Activated CD4-positive, alpha-beta T cell treated with anti-CD3 and anti-CD28 coated beads for 4 hours (primary cell): Measurements from ENCODE around the gene ZNF524.

Experiments used
- DNase-seq, 2 donors: peaks; one replicate each; pipeline ENCODE4 v3.0.0-alpha.2; 2020

ZNF524 gene

DNA sequence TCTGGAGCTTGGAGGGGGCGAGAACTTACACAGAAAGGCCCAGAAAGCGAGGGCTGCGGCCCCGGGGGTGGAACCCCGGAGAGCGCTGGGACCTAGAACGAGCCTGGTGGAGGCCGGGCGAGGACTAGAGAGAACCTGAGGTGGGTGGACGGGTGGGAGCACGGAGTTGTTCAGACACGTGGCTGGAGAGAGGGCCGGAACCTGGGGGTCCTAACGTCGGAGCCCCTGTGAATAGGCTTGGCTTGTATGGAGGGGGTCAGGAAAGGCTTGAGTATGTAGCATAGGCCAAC, 43.7 kb downstream of the ZNF524 start:
- no peak for DNase-seq

DNA sequence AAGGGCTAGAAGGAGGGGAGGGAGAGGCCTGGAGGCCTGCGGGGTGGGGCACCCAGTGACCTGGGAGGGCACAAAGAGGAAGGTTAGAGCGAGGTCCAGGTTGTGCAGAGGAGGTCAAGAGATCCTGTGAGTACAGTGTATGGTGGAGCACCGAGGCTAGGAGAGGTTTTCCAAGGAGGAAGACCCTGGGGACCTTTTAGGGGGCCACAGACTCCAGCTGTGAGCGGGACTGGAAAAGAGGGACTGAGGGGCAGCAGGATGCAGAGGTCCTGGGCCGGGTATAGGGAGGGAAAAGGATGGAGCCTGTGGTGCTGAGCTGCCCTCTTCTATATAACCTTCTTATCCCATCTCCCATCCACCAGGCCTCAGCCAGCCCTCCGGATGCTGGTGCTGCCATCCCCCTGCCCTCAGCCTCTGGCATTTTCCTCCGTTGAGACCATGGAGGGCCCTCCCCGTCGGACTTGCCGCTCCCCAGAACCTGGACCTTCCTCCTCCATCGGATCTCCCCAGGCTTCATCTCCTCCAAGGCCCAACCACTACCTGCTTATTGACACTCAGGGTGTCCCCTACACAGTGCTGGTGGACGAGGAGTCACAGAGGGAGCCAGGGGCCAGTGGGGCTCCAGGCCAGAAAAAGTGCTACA, 44.2 kb downstream of the ZNF524 start:
- no peak for DNase-seq

DNA sequence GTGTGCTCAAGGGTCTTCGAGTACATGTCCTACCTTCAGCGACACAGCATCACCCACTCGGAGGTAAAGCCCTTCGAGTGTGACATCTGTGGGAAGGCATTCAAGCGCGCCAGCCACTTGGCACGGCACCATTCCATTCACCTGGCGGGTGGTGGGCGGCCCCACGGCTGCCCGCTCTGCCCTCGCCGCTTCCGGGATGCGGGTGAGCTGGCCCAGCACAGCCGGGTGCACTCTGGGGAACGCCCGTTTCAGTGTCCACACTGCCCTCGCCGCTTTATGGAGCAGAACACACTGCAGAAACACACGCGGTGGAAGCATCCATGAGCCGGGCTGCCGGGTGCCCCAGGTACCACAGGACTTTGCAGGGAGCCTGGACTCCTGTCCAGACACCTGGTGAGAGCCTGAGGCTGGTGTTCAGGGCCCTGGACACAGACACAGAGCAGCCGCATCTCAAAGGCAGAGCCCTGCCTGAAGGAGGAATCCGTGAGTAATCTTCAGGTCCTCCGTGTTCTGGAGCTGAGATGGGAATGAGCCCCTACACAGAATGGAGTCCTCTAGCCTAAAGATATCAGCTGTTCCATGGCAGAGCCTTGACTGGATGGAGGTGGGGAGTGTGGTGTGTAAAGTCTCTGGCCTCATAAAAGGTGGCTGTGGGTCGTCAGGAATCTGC, 44.9 kb downstream of the ZNF524 start:
- DNase-seq = no peak

DNA sequence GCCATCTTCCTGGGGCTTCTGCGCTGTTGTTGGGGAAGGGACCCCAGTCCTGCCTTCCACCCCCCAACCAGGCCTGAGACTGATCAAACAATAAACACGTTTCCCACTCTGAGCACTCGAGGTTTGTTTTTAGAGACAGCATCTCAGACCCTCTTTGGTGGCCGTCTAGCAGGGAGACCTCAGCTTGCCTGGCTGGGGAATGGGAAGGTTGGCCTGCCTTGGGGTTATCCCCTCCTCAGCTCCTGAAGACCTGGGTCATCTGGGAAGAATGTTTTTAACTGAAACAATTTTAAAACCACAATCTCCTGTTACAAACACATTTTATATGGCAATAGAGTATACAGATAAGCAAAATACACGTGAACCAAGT, 45.4 kb downstream of the ZNF524 start:
- no peak for DNase-seq

DNA sequence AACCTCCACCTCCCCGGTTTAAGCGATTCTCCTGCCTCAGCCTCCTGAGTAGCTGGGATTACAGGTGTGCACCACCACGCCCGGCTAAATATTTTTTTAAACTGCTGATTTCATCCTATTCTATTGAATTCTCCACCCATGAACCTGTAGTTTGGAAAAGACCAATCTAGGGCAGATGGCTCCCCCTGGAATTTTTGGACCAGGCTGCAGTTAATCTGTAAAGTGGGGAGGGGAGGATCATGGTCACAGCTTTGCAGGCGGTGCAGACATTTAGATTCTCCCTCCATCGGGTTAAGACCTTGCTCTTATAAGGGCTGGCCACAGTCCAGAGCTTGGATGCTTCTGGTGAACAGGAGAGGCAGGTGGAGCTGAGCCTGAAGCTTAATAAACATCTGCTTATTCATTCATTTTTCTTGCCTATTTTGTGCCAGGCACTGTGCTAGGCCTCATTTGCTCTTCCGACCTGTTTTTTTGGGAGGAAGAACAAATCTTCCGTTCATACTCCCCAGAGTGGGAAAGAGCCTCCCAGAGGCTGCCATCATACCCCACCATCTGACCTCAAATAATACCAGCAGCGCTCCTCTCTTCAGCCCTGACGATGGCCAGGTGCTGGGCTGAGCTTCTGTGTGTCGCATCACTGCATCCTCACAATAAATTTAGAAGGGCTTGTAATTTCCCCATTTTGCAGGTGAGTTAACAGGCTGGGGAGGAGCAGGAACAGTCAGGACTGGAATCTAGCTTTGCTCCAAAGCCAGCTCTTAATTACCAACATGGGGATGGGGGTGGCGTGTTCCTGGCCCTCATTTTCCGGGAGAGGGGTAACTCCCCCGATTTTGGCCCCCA, 47.0 kb downstream of the ZNF524 start:
- no peak for DNase-seq

DNA sequence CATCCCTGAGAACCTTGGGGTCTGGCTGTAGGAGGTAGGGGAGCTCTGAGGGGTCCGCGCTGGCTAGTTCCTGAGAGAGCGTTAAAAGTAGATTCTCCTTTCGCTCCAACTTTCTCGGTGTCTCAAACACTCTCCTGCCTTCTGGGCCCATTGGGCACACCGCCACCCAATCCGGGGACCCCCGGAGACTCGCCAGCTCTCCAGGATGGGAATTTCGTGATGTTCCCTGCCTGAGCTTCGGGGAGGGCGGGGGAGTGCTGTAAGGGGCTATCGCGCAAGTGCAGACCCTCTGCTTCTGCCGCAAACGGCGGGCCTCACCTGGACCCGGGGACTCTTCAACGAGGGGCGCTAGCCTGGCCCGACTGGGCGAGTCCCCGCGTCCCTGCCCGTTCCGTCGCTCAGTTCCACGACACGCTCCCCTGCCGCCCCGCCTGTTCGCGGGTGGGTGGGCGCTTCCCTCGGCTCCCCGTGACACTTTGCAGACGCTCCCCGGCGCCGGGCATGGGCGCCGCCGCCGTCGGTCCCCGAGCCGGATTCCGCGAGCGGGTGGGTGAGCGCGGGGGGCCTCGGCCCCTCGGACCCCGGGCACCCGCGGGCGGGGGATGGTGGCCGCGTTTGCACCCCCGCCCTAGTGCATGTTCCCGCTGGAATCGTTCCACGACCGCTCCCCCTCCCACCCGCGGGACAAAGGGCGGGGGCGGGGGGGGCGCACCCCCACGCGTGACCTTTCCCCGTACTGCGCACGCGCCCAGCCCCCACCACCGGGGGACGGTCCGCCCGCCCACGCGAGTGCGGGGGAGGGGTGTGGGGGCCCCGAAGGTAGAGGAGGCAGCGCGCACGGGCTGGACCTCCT, 47.9 kb downstream of the ZNF524 start, which contains the start of gene CCDC106:
CCDC106 (plus strand) TSS at position 481 of the 853 bp plus-strand sequence. CDS start 835 bp downstream, outside the sequence.
- peak; percentile 67 to 74 for DNase-seq

DNA sequence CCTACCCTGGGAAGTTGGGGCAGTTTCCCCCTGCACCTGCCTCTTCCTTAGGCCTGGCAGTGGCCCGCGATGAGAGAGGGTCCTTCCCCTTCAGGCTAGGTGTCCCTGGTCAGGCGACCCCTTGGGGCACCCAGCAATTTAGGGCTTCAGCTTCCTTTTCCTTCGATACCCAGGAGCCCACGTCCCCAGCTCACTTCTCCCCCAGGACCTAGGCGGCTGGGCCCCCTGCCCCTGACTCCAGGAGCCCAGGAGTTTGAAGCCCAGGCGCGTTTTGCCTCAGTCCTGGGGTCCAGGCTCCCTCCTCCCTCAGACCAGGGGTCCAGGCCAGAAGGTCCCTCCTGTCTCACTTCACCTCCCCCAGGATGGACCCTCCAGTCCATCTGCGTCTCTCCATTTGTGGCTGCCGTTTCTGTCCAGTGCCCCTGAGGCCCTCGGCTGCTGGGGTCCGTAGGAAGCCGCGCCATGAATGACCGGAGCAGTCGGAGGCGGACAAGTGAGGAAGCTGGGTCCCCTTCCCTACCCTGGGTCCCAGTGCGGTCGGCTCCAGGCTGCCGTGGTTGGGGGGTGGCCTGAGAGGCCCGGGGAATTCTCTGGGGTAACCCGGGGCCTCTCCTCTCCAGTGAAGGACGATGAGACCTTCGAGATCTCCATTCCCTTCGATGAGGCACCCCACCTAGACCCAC, 48.6 kb downstream of the ZNF524 start:
- no peak for DNase-seq

DNA sequence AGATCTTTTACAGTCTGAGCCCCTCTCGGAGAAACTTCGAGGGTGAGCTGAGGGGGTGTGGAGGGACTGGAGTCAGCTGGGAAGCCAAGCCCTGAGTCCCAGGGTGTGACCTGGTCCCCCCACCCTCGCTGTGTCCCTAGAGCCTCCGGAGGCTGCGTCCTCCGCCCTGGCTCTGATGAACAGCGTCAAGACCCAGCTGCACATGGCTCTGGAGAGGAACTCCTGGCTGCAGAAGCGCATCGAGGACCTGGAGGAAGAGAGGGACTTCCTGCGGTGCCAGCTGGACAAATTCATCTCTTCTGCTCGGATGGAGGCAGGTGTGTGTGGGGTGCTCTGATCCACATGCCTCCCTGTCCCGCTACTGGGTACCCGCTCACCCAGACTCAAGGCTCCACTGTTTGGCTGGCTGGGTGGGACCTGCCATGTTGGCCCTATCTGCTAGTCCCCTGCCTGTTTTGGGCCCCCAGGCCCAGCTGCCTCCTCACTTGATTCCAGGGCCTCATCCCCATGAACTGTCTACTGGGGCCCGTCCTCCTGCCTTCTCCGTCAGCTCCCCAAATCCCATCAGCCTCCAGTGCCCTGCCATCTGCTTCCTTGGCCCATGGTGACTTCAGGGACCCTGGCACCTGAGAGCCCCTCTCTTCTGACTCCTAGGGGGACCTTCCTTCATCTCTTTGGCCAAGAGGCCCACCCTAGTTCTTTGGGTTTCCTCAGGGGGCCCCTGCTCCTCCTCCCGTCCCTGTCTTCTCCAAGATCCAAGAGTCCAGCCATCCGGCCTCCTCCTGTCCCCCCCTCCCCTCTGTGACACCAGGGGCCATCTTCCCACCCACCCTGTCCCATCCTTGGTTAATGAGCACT, 49.4 kb downstream of the ZNF524 start:
- DNase-seq = no peak

DNA sequence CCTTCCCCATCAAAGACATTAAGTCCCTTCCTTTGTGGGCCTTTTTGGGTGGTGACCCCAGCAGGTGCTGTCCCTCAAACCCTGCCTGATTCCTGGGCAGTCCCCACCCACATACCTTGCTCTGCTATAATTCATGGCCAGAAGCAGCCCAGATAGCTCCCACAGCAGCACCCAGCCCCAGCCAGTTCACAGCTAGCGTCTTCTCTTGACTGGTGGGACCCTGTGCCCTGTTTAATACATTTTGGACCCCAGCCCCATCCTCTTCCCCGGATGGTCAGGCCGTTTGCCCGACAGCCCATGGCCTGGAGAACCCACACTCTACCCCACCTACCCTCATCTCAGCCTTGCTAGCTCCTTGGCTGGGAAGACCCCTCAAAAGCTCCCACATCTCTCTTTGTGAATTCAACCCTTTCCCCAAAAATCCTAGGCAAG, 50.1 kb downstream of the ZNF524 start:
- no peak for DNase-seq

DNA sequence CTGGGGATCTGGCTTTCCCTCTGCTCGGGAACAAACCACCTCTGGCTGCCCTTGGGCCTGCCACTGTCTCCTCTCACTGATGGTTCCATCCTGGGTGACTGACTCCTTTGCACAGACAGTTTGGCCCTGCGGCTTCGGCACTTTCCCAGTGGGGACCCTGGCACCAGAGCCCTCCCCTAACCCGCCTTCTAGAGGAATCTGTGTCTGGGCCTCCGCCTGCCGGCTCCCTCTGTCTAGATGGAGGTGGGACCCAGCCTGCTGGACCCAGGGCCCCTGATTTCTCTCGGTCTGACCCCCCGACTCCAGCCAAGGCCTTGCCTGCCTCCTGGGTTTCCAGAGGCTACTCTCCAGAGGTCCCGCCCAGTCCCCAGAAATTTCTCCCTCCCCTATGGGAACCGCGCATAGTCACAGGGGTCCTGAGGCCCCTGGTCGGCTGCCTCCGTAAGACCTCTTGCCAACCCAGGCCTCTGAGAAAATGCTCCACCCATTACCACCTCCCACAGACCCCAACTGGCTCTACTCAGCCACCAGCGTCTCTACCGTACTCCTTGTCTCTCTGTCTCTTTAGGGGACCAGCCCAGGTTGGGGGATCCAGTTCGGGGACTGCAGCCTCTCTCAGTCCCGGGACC, 50.6 kb downstream of the ZNF524 start:
- DNase-seq = no peak

DNA sequence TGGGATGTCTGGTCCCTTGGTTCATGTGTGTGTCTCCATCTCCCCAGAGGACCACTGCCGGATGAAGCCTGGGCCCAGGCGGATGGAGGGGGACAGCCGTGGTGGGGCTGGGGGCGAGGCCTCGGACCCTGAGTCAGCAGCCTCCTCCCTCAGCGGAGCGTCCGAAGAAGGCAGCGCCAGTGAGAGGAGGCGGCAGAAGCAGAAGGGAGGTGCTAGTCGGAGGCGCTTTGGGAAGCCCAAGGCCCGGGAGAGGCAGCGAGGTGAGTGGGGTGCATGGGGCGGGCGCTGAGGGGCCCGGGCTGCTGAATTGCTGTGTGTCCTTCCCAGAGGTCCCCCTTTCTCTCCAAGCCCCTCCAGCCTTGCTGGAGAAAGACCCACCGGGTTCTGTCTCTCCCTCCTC, 51.1 kb downstream of the ZNF524 start:
- no peak for DNase-seq

DNA sequence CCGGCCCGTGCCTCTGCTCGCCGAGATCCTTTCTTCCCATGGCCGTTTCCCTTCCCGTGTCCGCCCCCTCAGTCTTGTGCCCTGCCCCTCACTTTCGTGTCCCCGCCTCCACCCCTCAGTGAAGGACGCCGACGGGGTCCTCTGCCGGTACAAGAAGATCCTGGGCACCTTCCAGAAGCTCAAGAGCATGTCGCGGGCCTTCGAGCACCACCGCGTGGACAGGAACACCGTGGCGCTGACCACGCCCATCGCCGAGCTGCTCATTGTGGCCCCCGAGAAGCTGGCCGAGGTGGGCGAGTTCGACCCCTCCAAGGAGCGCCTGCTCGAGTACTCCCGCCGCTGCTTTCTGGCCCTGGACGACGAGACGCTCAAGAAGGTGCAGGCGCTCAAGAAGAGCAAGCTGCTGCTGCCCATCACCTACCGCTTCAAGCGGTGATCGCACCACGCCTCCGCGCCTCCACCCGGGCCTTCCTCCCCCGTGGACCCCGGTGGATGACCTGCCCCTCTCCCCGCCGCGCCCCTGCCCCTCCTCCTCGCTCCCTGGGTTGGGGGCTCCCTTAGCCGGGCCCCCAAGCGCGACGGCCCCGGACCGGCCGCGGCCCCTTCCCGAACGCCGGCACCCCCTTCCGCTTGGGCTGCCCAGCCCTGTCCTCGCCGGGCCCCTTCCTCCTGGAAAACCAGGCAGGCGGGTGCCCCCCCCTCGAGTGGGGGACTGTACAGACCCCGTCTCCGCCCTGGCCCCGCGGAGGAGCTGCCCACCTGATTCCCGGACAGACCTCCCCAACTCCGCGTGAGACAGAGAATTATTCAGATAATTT, 52.4 kb downstream of the ZNF524 start:
- DNase-seq = no peak
